GM12801 (cell line): ENCODE results near the gene PCBD1.

ENCODE experiments used
- TF ChIP-seq, protein P1 (sequence below): IDR thresholded peaks from one replicate; pipeline ENCODE4 v1.5.1; 2011; ENCODE audit warnings: control low read depth; ENCODE audit not compliant: insufficient read length; ENCODE audit errors: extremely low read depth

PCBD1 gene

DNA sequence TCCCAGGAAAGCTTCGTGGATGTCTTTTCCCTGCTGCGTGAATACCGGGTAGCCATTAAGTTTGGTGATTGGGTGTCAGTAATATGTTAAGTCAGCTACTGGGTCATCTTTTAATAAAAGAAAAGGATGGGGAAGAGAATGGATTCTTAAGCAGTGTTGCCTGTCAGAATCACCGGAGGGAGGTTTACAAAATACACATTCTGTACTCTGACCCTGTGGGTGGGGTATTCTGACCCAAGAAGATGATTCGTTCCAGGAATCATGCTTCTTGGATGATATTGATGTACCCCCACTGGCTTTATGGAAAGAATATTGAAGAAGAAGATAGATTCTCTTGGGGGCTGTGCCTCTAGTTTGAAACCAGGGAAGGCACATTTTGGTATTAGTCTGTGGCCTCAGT, 54.3 kb downstream of the PCBD1 start:
- TF ChIP-seq, protein P1, sequence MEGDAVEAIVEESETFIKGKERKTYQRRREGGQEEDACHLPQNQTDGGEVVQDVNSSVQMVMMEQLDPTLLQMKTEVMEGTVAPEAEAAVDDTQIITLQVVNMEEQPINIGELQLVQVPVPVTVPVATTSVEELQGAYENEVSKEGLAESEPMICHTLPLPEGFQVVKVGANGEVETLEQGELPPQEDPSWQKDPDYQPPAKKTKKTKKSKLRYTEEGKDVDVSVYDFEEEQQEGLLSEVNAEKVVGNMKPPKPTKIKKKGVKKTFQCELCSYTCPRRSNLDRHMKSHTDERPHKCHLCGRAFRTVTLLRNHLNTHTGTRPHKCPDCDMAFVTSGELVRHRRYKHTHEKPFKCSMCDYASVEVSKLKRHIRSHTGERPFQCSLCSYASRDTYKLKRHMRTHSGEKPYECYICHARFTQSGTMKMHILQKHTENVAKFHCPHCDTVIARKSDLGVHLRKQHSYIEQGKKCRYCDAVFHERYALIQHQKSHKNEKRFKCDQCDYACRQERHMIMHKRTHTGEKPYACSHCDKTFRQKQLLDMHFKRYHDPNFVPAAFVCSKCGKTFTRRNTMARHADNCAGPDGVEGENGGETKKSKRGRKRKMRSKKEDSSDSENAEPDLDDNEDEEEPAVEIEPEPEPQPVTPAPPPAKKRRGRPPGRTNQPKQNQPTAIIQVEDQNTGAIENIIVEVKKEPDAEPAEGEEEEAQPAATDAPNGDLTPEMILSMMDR: no peak

GRCh38 chr10:70833601-70834000, 54.8 kb downstream of the PCBD1 start:
- TF ChIP-seq, protein P1: no peak
